ENCODE data around the gene FHL2. TPM values are rescaled to one million over a fixed set of nuclear protein-coding genes. Genes with fewer than 3 reads are reported as not detected.

FHL2 gene
- total RNA-seq, 4 donors from 2014 or later = 41.8 to 75.9 (median 65.3) TPM

GRCh38 chr2:105335469-105335868 lies 63.4 kb downstream of the FHL2 start:
- Histone ChIP-seq H3K27me3 (no peaks in the 10 kb centered on the region), H3K9me3 (no peaks in the 10 kb centered on the region), H3K4me1 (peaks cover 0 to 24% (median 8%) of the 10 kb centered on the region in 4 donors), H3K36me3 (peaks cover 0 to 5% (median 0%) of the 10 kb centered on the region in 3 donors), H3K4me3 (no peak overlapping the region), H3K27ac (no peak overlapping the region)
- no peak for DNase-seq
- no peak for TF ChIP-seq POLR2A (IDR thresholded peaks at IDR 0.05)
- TF ChIP-seq CTCF (IDR thresholded peaks at IDR 0.05) = no peak

GRCh38 chr2:105334211-105334610 lies 64.6 kb downstream of the FHL2 start:
- H3K4me1 ChIP-seq = peaks cover 0 to 26% (median 8%) of the 10 kb centered on the region in 4 donors
- no peak overlapping the region for H3K27ac ChIP-seq
- no peak overlapping the region for H3K4me3 ChIP-seq
- no peaks in the 10 kb centered on the region for H3K27me3 ChIP-seq
- no peak for DNase-seq
- TF ChIP-seq CTCF (IDR thresholded peaks at IDR 0.05) = no peak
- no peak for TF ChIP-seq POLR2A (IDR thresholded peaks at IDR 0.05)
- H3K9me3 ChIP-seq = no peaks in the 10 kb centered on the region
- no peaks in the 10 kb centered on the region for H3K36me3 ChIP-seq

- peaks cover 0 to 20% (median 3%) of the 10 kb centered on the region in 4 donors for H3K4me1 ChIP-seq
- no peaks in the 10 kb centered on the region for H3K27me3 ChIP-seq
- TF ChIP-seq POLR2A (IDR thresholded peaks at IDR 0.05) (no peak), CTCF (IDR thresholded peaks at IDR 0.05) (no peak)
- DNase-seq = peak in 1 of 3 donors; percentile 51
- no peaks in the 10 kb centered on the region for H3K9me3 ChIP-seq
- no peaks in the 10 kb centered on the region for H3K36me3 ChIP-seq
- no peak overlapping the region for H3K4me3 ChIP-seq
- H3K27ac ChIP-seq = no peak overlapping the region
Observed at GRCh38 chr2:105330681-105331375, 68.0 kb downstream of the FHL2 start.

GRCh38 chr2:105329561-105330495 lies 69.0 kb downstream of the FHL2 start, which contains the start of gene TGFBRAP1:
TGFBRAP1 (minus strand) TSS chr2:105329735; CDS start chr2:105308301, 21,434 bp downstream.
- Histone ChIP-seq H3K36me3 (peaks cover 0 to 6% (median 0%) of the 10 kb centered on the region in 3 donors), H3K4me3 (peak within 1 kb of the TSS; percentile 72 to 93 (median 85)), H3K9me3 (no peaks in the 10 kb centered on the region), H3K27me3 (no peaks in the 10 kb centered on the region), H3K27ac (peak within 1 kb of the TSS; percentile 86 to 93 (median 90)), H3K4me1 (peaks cover 0 to 20% (median 3%) of the 10 kb centered on the region in 4 donors)
- peak in 1 of 2 donors; percentile 43 for TF ChIP-seq POLR2A (IDR thresholded peaks at IDR 0.05)
- TF ChIP-seq CTCF (IDR thresholded peaks at IDR 0.05) = peak in 1 of 6 experiments; percentile 21
- peak; percentile 58 to 82 (median 74) for DNase-seq

GRCh38 chr2:105329197-105329554 lies 69.7 kb downstream of the FHL2 start:
- H3K4me3 ChIP-seq = peak overlapping the region; percentile 72 to 93 (median 76)
- H3K27me3 ChIP-seq = no peaks in the 10 kb centered on the region
- H3K9me3 ChIP-seq = no peaks in the 10 kb centered on the region
- TF ChIP-seq POLR2A (IDR thresholded peaks at IDR 0.05) (no peak), CTCF (IDR thresholded peaks at IDR 0.05) (no peak)
- peaks cover 0 to 6% (median 0%) of the 10 kb centered on the region in 3 donors for H3K36me3 ChIP-seq
- peak overlapping the region; percentile 65 to 93 (median 84) for H3K27ac ChIP-seq
- peaks cover 0 to 20% (median 3%) of the 10 kb centered on the region in 4 donors for H3K4me1 ChIP-seq
- peak in 1 of 3 donors; percentile 41 for DNase-seq

All from Peyer's patch (tissue), 4 donors.